Measurements from ENCODE around the gene ZBTB17. TPM values are rescaled to one million over a fixed set of nuclear protein-coding genes. Genes with fewer than 3 reads are reported as not detected.

ZBTB17 gene
- total RNA-seq (2021) (50.1 and 50.3 TPM in 2 replicates), Bru-seq, nascent RNA (percentile 76 among the genes with signal in this experiment), BruChase-seq, experiment 1, labeled RNA remaining after a 2-hour chase (percentile 70 among the genes with signal in this experiment), BruChase-seq, experiment 2, labeled RNA remaining after a 6-hour chase (percentile 75 among the genes with signal in this experiment)
- long read RNA-seq, transcript ZBTB17-202 (16 exons, 2,745 nt): major isoform, 19 of 61 reads
- long read RNA-seq, partial matches to known transcripts: 14 of 61 reads
- long read RNA-seq, other reads (novel, unspliced or antisense): 23 of 61 reads

DNA sequence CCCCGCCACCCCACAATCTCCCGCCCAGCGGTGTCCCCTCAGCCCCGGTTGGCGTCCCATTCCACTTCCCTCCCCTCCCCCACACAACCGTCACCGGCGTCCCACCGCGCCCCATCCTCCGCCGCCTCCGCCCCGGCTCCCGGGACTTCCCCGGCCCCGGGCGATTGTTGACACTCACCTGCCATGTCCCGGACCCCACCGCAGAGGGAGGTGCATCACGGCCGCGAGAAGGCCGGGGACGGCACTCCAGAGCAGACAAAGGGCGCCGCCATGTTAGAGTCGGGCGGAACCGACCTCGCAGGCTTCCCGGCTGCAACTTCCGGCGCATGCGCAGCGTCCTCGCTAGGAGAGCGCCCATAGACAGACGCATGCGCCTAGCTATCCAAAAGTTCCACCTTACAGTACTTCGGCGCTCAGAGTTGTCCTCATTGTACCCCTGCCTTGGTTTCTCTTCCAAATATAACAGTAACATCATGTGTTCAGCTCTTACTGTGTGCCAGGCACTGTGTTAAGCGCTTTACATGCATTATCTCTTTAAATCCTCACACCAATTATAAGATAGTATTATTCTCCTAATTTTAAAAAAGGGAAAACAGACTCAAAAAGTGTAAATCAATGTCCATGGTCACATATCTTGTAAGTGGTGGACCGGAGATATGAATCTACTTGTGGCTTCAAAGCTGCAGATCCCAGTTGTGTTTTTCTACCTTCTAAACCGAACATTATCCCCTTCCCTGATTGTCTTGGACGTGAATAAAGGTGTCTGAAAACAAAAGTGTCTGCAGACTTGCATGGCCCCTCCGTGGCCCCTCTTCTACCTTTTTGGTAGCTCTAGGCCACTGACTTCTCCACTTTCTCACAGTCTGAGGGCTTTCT is at the start of gene ZBTB17:
TSS of gene ZBTB17 (minus strand) at position 297 of the 876 bp plus-strand sequence. CDS start 27,606 bp downstream, outside the sequence.
- Histone ChIP-seq H3K9me3 (ENCODE audit: low read depth, low read length, poor library complexity, severe bottlenecking) (no peaks in the 10 kb centered on the region), H3K27ac (ENCODE audit: low read depth, low read length, poor library complexity, severe bottlenecking) (peak within 1 kb of the TSS; percentile 84), H3K36me3 (ENCODE audit: insufficient read depth, low read length, poor library complexity, severe bottlenecking) (peaks cover 17% of the 10 kb centered on the region), H3K4me3 (ENCODE audit: low read depth, low read length, poor library complexity, severe bottlenecking) (peak within 1 kb of the TSS; percentile 93), H3K27me3 (replicated peaks; ENCODE audit: insufficient read depth, low read depth, low read length, poor library complexity) (no peaks in the 10 kb centered on the region), H3K4me1 (ENCODE audit: insufficient read depth, low read length, poor library complexity, severe bottlenecking) (no peaks in the 10 kb centered on the region)
- ChIA-PET POLR2A (ENCODE audit: low non-redundant PET) (interaction anchor here (0.7 kb wide), 2 partner anchors 149 to 348 kb away, joined by 3 to 4 read pairs; no protein-coding TSS in a partner anchor), CTCF (no interaction called here)
- DNase-seq (ENCODE audit: low spot score): peak; percentile 96
- BruUV-seq (replicated peaks): no TSS peak
- TF ChIP-seq EZH2 (IDR thresholded peaks at IDR 0.05; ENCODE audit: borderline replicate concordance, low read depth, low read length, poor library complexity, severe bottlenecking): no peak
- TF ChIP-seq, protein P1, sequence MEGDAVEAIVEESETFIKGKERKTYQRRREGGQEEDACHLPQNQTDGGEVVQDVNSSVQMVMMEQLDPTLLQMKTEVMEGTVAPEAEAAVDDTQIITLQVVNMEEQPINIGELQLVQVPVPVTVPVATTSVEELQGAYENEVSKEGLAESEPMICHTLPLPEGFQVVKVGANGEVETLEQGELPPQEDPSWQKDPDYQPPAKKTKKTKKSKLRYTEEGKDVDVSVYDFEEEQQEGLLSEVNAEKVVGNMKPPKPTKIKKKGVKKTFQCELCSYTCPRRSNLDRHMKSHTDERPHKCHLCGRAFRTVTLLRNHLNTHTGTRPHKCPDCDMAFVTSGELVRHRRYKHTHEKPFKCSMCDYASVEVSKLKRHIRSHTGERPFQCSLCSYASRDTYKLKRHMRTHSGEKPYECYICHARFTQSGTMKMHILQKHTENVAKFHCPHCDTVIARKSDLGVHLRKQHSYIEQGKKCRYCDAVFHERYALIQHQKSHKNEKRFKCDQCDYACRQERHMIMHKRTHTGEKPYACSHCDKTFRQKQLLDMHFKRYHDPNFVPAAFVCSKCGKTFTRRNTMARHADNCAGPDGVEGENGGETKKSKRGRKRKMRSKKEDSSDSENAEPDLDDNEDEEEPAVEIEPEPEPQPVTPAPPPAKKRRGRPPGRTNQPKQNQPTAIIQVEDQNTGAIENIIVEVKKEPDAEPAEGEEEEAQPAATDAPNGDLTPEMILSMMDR (conservative IDR thresholded peaks at IDR 0.05; ENCODE audit: low read depth, low read length): no peak
- intact Hi-C loops (cut with micrococcal nuclease; ENCODE audit: unreplicated experiment): no loop called here

DNA sequence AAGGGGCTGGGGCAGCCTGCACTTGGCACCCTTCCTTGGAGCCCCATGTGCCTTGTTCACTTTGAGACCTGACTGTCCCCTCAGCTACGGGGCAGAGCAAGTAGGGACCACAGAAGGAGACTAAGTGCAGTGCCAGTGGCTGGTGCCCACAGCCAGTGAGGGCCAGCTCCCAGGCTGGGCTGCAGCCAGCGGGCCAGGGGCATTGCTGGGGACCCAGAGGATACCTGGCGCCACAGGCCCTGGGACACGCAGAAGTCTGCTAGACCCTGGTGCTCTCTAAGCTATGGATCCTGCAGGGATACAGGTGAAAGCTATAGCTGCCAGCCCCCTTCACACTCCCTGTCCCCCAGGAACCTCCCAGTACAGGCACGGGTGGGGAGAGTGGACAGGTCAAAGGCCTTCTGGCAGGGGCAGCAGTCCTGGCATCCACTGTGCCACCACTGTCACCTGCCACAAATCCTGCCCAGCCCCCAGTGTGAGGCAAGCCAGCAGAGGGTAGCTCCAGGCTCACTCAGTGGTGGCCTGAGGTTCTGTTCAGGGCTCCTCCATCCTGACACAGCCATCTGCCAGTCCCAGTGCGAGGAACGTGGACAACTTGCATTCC is 47.3 kb upstream of the ZBTB17 start:
- BruUV-seq (replicated peaks): no TSS peak
- intact Hi-C loops (cut with micrococcal nuclease; ENCODE audit: unreplicated experiment): no loop called here

DNA sequence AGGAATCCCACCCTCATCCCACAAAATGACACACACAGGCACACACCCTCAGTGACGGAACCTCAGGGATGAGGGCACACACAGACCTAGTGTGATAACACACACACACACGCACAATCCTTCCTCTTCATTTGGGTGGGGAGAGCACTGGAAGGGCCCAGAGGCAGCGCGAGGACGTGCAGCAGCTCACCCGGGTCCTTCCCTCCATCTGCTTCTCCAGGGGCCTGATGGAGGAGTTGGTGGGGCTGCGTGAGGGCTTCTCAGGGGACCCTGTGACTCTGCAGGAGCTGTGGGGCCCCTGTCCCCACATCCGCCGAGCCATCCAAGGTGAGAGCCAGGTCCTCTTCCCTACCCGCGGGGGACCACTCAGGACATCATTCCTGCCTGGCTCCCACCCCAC is 46.5 kb upstream of the ZBTB17 start:
- Histone ChIP-seq H3K9me3 (ENCODE audit: low read depth, low read length, poor library complexity, severe bottlenecking) (no peaks in the 10 kb centered on the region), H3K4me3 (ENCODE audit: low read depth, low read length, poor library complexity, severe bottlenecking) (no peak overlapping the region), H3K27me3 (replicated peaks; ENCODE audit: insufficient read depth, low read depth, low read length, poor library complexity) (no peaks in the 10 kb centered on the region), H3K27ac (ENCODE audit: low read depth, low read length, poor library complexity, severe bottlenecking) (no peak overlapping the region), H3K36me3 (ENCODE audit: insufficient read depth, low read length, poor library complexity, severe bottlenecking) (no peaks in the 10 kb centered on the region), H3K4me1 (ENCODE audit: insufficient read depth, low read length, poor library complexity, severe bottlenecking) (peaks cover 6% of the 10 kb centered on the region)
- BruUV-seq (replicated peaks): no TSS peak
- DNase-seq (ENCODE audit: low spot score): no peak
- intact Hi-C loops (cut with micrococcal nuclease; ENCODE audit: unreplicated experiment): no loop called here
- POLR2A ChIA-PET (ENCODE audit: low non-redundant PET): no interaction called here
- CTCF ChIA-PET: no interaction called here
- no peak for TF ChIP-seq EZH2 (IDR thresholded peaks at IDR 0.05; ENCODE audit: borderline replicate concordance, low read depth, low read length, poor library complexity, severe bottlenecking)
- TF ChIP-seq, protein P1 (conservative IDR thresholded peaks at IDR 0.05; ENCODE audit: low read depth, low read length): no peak

More for the DNA sequence above, 47.3 kb upstream of the ZBTB17 start:
- no peak for DNase-seq (ENCODE audit: low spot score)
- ChIA-PET CTCF (no interaction called here), POLR2A (ENCODE audit: low non-redundant PET) (no interaction called here)
- H3K4me1 ChIP-seq (ENCODE audit: insufficient read depth, low read length, poor library complexity, severe bottlenecking): peaks cover 7% of the 10 kb centered on the region
- H3K4me3 ChIP-seq (ENCODE audit: low read depth, low read length, poor library complexity, severe bottlenecking): no peak overlapping the region
- TF ChIP-seq EZH2 (IDR thresholded peaks at IDR 0.05; ENCODE audit: borderline replicate concordance, low read depth, low read length, poor library complexity, severe bottlenecking): no peak
- TF ChIP-seq, protein P1 (conservative IDR thresholded peaks at IDR 0.05; ENCODE audit: low read depth, low read length): no peak
- H3K9me3 ChIP-seq (ENCODE audit: low read depth, low read length, poor library complexity, severe bottlenecking): no peaks in the 10 kb centered on the region
- H3K27me3 ChIP-seq (replicated peaks; ENCODE audit: insufficient read depth, low read depth, low read length, poor library complexity): no peaks in the 10 kb centered on the region
- no peak overlapping the region for H3K27ac ChIP-seq (ENCODE audit: low read depth, low read length, poor library complexity, severe bottlenecking)
- H3K36me3 ChIP-seq (ENCODE audit: insufficient read depth, low read length, poor library complexity, severe bottlenecking): no peaks in the 10 kb centered on the region

Data from A673 (cell line).